HepG2 (cell line): ENCODE measurements around the gene DHX34. TPM values are rescaled to one million over a fixed set of nuclear protein-coding genes. Genes with fewer than 3 reads are reported as not detected.

ENCODE experiments used
- ATAC-seq: fragments of 200-7000 bp; cut with Tn5 transposase; 3 replicates; pipeline ENCODE4 v1.9.1; 2020; ENCODE audit warnings: mild to moderate bottlenecking, moderate library complexity
- BruUV-seq: library from RNA; stranded (reverse); fragments of 400-500 nt; replicated peaks from 2 replicates; lab custom pipeline; 2021; lab: Mats Ljungman, UMichigan
- CTCF ChIA-PET: fragments of 300-600 bp; formaldehyde crosslinking; extraction: SDS; loops from one replicate; lab custom pipeline; 2021; ENCODE audit warnings: low total read pairs, inconsistent platforms, low intra/inter-chr PET ratio; lab: Yijun Ruan, JAX
- POLR2A ChIA-PET: fragments of 350-600 bp; sonication (Branson Sonifier 250); formaldehyde crosslinking; loops from one replicate; lab custom pipeline; 2020; ENCODE audit warnings: antibody characterized with exemption, inconsistent platforms; lab: Yijun Ruan, JAX
- DNase-seq: peaks from one replicate; pipeline ENCODE4 v3.0.0-alpha.2; 2015; ENCODE audit warnings: low spot score
- FAIRE-seq: peaks from 3 replicates; lab custom pipeline; 2011; peaks lifted over from hg19 to GRCh38; lab: Jason Lieb, UNC
- H2AFZ ChIP-seq: one replicate; pipeline ENCODE4 v1.6.1; 2011; ENCODE audit warnings: low read length, inconsistent platforms
- H3K27ac ChIP-seq: fragments of 300-600 bp; 3 replicates; pipeline ENCODE4 v1.8.0; 2011; ENCODE audit warnings: mixed run types, mild to moderate bottlenecking, mixed read lengths, low read length, inconsistent platforms; ENCODE audit not compliant: insufficient read depth; ENCODE audit errors: extremely low read length
- H3K27me3 ChIP-seq, 2 experiments: fragments of 200-600 bp in 1 of 2; 2 replicates in 1 of 2; 3 replicates in 1 of 2; pipeline versions ENCODE4 v1.6.0 to v1.8.0; 2011; ENCODE audit warnings: low read length in 2 of 2, mild to moderate bottlenecking in 2 of 2, moderate library complexity in 2 of 2, inconsistent platforms in 1 of 2; ENCODE audit not compliant: insufficient read depth in 2 of 2, control insufficient read depth in 1 of 2
- H3K36me3 ChIP-seq, 2 experiments: fragments of 200-600 bp in 1 of 2; replicated peaks in 1 of 2; 2 replicates in 1 of 2; 3 replicates in 1 of 2; pipeline versions ENCODE4 v1.5.1 to v1.8.0; 2011; ENCODE audit warnings: low read length in 2 of 2, inconsistent platforms in 1 of 2; ENCODE audit not compliant: insufficient read depth in 2 of 2, control insufficient read depth in 1 of 2
- H3K4me1 ChIP-seq: 2 replicates; pipeline ENCODE4 v1.5.1; 2012; ENCODE audit warnings: low read length, inconsistent platforms; ENCODE audit not compliant: insufficient read depth
- H3K4me2 ChIP-seq: 2 replicates; pipeline ENCODE4 v1.6.0; 2011; ENCODE audit warnings: low read depth, low read length, inconsistent platforms
- H3K4me3 ChIP-seq, 3 experiments: fragments of 200-600 bp in 1 of 3; sonication (generic), shearing (Covaris generic) in 1 of 3; replicated peaks in 1 of 3; 2 replicates each; pipeline ENCODE4 v1.5.1; 2011 to 2016; ENCODE audit warnings: low read length in 3 of 3, inconsistent platforms in 2 of 3, low read depth in 2 of 3, mild to moderate bottlenecking in 2 of 3, control low read depth in 1 of 3, mixed read lengths in 1 of 3; ENCODE audit not compliant: insufficient read depth in 1 of 3
- H3K79me2 ChIP-seq: one replicate; pipeline ENCODE4 v1.6.1; 2011; ENCODE audit warnings: low read length, inconsistent platforms; ENCODE audit not compliant: insufficient read depth
- H3K9ac ChIP-seq: 2 replicates; pipeline ENCODE4 v1.6.0; 2011; ENCODE audit warnings: mild to moderate bottlenecking, low read depth, low read length, inconsistent platforms; ENCODE audit not compliant: insufficient read depth
- H3K9me3 ChIP-seq: 2 replicates; pipeline ENCODE4 v1.5.1; 2012; ENCODE audit warnings: mild to moderate bottlenecking, low read length
- H4K20me1 ChIP-seq: 2 replicates; pipeline ENCODE4 v1.6.0; 2011; ENCODE audit warnings: inconsistent platforms, mild to moderate bottlenecking, low read length, moderate library complexity; ENCODE audit not compliant: insufficient read depth
- MEIS2 ChIP-seq: sonication (generic); formaldehyde crosslinking; IDR thresholded peaks from 2 replicates; pipeline ENCODE4 v1.9.0; 2021; ENCODE audit warnings: mild to moderate bottlenecking, missing genetic modification reagents
- MXD4 ChIP-seq: IDR thresholded peaks from 2 replicates; pipeline ENCODE4 v1.6.1; 2016; ENCODE audit warnings: mild to moderate bottlenecking, missing biosample characterization, missing genetic modification reagents
- SMAD9 ChIP-seq: sonication (generic); formaldehyde crosslinking; IDR thresholded peaks from 2 replicates; pipeline ENCODE4 v1.5.1; 2020; ENCODE audit warnings: mild to moderate bottlenecking, missing genetic modification reagents
- ZBTB7A ChIP-seq: sonication (generic); formaldehyde crosslinking; IDR thresholded peaks from 2 replicates; pipeline ENCODE4 v1.8.0; 2022; ENCODE audit warnings: mild to moderate bottlenecking, missing genetic modification reagents
- ZNF207 ChIP-seq: fragments of 450-650 bp; IDR thresholded peaks from 2 replicates; pipeline ENCODE4 v1.6.1; 2016; ENCODE audit warnings: antibody characterized with exemption, borderline replicate concordance
- ZNF225 ChIP-seq: sonication (generic); formaldehyde crosslinking; IDR thresholded peaks from 2 replicates; pipeline ENCODE4 v1.4.0; 2020; ENCODE audit warnings: mild to moderate bottlenecking, missing genetic modification reagents
- WGBS: methylation state at CpG from one replicate; pipeline ENCODE4 v1.1.6; 2017; ENCODE audit warnings: low lambda C conversion rate; 5-methylcytosine and 5-hydroxymethylcytosine counted together
- in situ Hi-C: cut with HindIII; loops from 2 replicates; pipeline ENCODE4 v1.10.0; 2017; ENCODE audit warnings: low pct_unique_long_range_greater_than_20kb; ENCODE audit not compliant: extremely low pct_ligation_motif_present
- intact Hi-C: fragments of 100-400 bp; cut with micrococcal nuclease; formaldehyde crosslinking; loops from one replicate; pipeline ENCODE4 v1.10.0; 2022; ENCODE audit not compliant: unreplicated experiment
- polyA plus RNA-seq, 8 experiments: library from polyadenylated mRNA; depleted of rRNA in 3 of 8; stranded (reverse) in 7 of 8; unstranded in 1 of 8; fragments of >200 nt; fragmentation: Illumina TruSeq in 4 of 8; extraction: Trizol in 4 of 8; gene quantifications; 2 replicates each; pipeline versions ENCODE4 v1.2.1 to v1.2.3, GENCODE V29; 2011 to 2016; ENCODE audit warnings: low read depth in 4 of 8, missing spikeins in 1 of 8, mixed read lengths in 1 of 8; ENCODE audit not compliant: insufficient read depth in 1 of 8
- total RNA-seq, 5 experiments: library from RNA; depleted of rRNA; stranded (reverse); fragments of >200 nt; fragmentation: Illumina TruSeq; extraction: Trizol; gene quantifications; 2 replicates each; pipeline ENCODE4 v1.2.3, GENCODE V29; 2016; ENCODE audit warnings: low read depth in 1 of 5
- TF ChIP-seq, protein P1 (sequence below): sonication (generic); formaldehyde crosslinking; conservative IDR thresholded peaks from 2 replicates; pipeline ENCODE4 v1.4.0; 2020; ENCODE audit warnings: missing genetic modification reagents
- TF ChIP-seq, protein P2 (sequence below): sonication (generic); formaldehyde crosslinking; IDR thresholded peaks from 2 replicates; pipeline ENCODE4 v1.9.0; 2021; ENCODE audit warnings: mild to moderate bottlenecking, missing genetic modification reagents
- TF ChIP-seq, protein P3 (sequence below): sonication (generic); formaldehyde crosslinking; IDR thresholded peaks from 2 replicates; pipeline ENCODE4 v1.4.0; 2020; ENCODE audit warnings: missing genetic modification reagents, low read depth, mild to moderate bottlenecking, borderline replicate concordance
- TF ChIP-seq, protein P4 (sequence below): sonication (generic); formaldehyde crosslinking; IDR thresholded peaks from 2 replicates; pipeline ENCODE4 v1.5.1; 2020; ENCODE audit warnings: mild to moderate bottlenecking, missing genetic modification reagents, moderate library complexity
- TF ChIP-seq, protein P5 (sequence below): sonication (generic); formaldehyde crosslinking; IDR thresholded peaks from 2 replicates; pipeline ENCODE4 v1.5.0; 2020; ENCODE audit warnings: missing genetic modification reagents
- TF ChIP-seq, protein P6 (sequence below): sonication (generic); formaldehyde crosslinking; IDR thresholded peaks from 2 replicates; pipeline ENCODE4 v1.8.0; 2023; ENCODE audit warnings: mild to moderate bottlenecking, missing genetic modification reagents

Gene DHX34
- total and polyA plus RNA-seq, 2 of the 13 experiments (the other 11 are each of a cell fraction or from before 2014, with no cell fraction given) = 9.2 to 12.0 TPM

DNA sequence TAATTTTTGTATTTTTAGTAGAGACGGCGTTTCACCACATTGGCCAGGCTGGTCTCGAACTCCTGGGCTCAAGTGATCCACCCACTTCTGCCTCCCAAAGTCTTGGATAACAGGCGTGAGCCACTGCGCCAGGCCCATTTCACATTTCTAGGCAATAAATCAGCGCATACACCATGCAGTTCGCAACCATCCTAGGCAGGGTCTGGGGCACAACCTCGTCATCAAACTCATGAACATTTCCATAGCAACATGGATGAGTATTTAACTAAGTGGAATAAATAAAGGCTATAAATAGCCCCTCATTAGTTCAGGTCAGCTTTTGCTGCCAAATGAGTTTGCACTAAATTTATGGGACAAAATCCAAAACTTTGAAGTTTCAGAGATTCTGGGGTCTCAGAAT lies 62.0 kb downstream of the DHX34 start:
- Histone ChIP-seq H3K79me2 (no peaks in the 10 kb centered on the region), H3K4me2 (no peak overlapping the region), H3K36me3 (no peaks in the 10 kb centered on the region), H4K20me1 (0 out of 2 replicates have a peak, but pooled peaks cover 5% of the 10 kb centered on the region), H3K27me3 (peaks cover 0 to 46% of the 10 kb centered on the region in 2 experiments; a peak in 4 of 5 replicates), H3K27ac (no peak overlapping the region), H3K9me3 (no peaks in the 10 kb centered on the region), H3K9ac (no peak overlapping the region), H3K4me3 (no peak overlapping the region), H3K4me1 (peaks cover 5% of the 10 kb centered on the region; the same call in 1 of the 2 replicates), H2AFZ (no peak overlapping the region)
- no peak for ATAC-seq
- DNase-seq = no peak
- intact Hi-C loops (no loop called here), in situ Hi-C loops (loop anchor here (10.0 kb wide), 1 partner anchor 116 kb away; no protein-coding TSS in a partner anchor)
- BruUV-seq = no TSS peak
- 46% methylated on average over 6 of the region's 8 CpGs for WGBS
- ChIA-PET POLR2A (no interaction called here), CTCF (no interaction called here)
- FAIRE-seq = no peak
- TF ChIP-seq, protein P1, sequence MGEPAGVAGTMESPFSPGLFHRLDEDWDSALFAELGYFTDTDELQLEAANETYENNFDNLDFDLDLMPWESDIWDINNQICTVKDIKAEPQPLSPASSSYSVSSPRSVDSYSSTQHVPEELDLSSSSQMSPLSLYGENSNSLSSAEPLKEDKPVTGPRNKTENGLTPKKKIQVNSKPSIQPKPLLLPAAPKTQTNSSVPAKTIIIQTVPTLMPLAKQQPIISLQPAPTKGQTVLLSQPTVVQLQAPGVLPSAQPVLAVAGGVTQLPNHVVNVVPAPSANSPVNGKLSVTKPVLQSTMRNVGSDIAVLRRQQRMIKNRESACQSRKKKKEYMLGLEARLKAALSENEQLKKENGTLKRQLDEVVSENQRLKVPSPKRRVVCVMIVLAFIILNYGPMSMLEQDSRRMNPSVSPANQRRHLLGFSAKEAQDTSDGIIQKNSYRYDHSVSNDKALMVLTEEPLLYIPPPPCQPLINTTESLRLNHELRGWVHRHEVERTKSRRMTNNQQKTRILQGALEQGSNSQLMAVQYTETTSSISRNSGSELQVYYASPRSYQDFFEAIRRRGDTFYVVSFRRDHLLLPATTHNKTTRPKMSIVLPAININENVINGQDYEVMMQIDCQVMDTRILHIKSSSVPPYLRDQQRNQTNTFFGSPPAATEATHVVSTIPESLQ (CRISPR knock-in tag) = no peak
- TF ChIP-seq MEIS2 (CRISPR knock-in tag) = no peak
- TF ChIP-seq, protein P2, sequence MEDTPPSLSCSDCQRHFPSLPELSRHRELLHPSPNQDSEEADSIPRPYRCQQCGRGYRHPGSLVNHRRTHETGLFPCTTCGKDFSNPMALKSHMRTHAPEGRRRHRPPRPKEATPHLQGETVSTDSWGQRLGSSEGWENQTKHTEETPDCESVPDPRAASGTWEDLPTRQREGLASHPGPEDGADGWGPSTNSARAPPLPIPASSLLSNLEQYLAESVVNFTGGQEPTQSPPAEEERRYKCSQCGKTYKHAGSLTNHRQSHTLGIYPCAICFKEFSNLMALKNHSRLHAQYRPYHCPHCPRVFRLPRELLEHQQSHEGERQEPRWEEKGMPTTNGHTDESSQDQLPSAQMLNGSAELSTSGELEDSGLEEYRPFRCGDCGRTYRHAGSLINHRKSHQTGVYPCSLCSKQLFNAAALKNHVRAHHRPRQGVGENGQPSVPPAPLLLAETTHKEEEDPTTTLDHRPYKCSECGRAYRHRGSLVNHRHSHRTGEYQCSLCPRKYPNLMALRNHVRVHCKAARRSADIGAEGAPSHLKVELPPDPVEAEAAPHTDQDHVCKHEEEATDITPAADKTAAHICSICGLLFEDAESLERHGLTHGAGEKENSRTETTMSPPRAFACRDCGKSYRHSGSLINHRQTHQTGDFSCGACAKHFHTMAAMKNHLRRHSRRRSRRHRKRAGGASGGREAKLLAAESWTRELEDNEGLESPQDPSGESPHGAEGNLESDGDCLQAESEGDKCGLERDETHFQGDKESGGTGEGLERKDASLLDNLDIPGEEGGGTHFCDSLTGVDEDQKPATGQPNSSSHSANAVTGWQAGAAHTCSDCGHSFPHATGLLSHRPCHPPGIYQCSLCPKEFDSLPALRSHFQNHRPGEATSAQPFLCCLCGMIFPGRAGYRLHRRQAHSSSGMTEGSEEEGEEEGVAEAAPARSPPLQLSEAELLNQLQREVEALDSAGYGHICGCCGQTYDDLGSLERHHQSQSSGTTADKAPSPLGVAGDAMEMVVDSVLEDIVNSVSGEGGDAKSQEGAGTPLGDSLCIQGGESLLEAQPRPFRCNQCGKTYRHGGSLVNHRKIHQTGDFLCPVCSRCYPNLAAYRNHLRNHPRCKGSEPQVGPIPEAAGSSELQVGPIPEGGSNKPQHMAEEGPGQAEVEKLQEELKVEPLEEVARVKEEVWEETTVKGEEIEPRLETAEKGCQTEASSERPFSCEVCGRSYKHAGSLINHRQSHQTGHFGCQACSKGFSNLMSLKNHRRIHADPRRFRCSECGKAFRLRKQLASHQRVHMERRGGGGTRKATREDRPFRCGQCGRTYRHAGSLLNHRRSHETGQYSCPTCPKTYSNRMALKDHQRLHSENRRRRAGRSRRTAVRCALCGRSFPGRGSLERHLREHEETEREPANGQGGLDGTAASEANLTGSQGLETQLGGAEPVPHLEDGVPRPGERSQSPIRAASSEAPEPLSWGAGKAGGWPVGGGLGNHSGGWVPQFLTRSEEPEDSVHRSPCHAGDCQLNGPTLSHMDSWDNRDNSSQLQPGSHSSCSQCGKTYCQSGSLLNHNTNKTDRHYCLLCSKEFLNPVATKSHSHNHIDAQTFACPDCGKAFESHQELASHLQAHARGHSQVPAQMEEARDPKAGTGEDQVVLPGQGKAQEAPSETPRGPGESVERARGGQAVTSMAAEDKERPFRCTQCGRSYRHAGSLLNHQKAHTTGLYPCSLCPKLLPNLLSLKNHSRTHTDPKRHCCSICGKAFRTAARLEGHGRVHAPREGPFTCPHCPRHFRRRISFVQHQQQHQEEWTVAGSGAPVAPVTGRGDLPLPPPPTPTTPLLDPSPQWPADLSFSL (CRISPR knock-in tag) = no peak
- TF ChIP-seq ZBTB7A (CRISPR knock-in tag) = no peak
- TF ChIP-seq, protein P3, sequence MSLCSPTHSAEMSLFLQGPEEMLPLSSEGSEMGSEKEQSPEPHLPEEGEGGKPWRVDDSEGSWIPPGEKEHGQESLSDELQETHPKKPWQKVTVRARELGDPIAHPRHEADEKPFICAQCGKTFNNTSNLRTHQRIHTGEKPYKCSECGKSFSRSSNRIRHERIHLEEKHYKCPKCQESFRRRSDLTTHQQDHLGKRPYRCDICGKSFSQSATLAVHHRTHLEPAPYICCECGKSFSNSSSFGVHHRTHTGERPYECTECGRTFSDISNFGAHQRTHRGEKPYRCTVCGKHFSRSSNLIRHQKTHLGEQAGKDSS = no peak
- TF ChIP-seq SMAD9 (CRISPR knock-in tag) = no peak
- TF ChIP-seq, protein P4, sequence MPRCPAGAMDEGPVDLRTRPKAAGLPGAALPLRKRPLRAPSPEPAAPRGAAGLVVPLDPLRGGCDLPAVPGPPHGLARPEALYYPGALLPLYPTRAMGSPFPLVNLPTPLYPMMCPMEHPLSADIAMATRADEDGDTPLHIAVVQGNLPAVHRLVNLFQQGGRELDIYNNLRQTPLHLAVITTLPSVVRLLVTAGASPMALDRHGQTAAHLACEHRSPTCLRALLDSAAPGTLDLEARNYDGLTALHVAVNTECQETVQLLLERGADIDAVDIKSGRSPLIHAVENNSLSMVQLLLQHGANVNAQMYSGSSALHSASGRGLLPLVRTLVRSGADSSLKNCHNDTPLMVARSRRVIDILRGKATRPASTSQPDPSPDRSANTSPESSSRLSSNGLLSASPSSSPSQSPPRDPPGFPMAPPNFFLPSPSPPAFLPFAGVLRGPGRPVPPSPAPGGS = no peak
- TF ChIP-seq MXD4 = no peak
- TF ChIP-seq, protein P5, sequence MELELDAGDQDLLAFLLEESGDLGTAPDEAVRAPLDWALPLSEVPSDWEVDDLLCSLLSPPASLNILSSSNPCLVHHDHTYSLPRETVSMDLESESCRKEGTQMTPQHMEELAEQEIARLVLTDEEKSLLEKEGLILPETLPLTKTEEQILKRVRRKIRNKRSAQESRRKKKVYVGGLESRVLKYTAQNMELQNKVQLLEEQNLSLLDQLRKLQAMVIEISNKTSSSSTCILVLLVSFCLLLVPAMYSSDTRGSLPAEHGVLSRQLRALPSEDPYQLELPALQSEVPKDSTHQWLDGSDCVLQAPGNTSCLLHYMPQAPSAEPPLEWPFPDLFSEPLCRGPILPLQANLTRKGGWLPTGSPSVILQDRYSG (CRISPR knock-in tag) = no peak
- TF ChIP-seq ZNF225 (CRISPR knock-in tag) = no peak
- TF ChIP-seq, protein P6, sequence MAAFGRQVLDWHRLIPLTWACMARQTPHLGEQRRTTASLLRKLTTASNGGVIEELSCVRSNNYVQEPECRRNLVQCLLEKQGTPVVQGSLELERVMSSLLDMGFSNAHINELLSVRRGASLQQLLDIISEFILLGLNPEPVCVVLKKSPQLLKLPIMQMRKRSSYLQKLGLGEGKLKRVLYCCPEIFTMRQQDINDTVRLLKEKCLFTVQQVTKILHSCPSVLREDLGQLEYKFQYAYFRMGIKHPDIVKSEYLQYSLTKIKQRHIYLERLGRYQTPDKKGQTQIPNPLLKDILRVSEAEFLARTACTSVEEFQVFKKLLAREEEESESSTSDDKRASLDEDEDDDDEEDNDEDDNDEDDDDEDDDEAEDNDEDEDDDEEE (CRISPR knock-in tag) = no peak
- TF ChIP-seq ZNF207 = no peak
